ENCODE results near the gene MYOM1. TPM values are rescaled to one million over a fixed set of nuclear protein-coding genes. Genes with fewer than 3 reads are reported as not detected.

Gene MYOM1
- total RNA-seq, 2 donors from 2014 or later: 1.8 to 1.9 TPM

DNA sequence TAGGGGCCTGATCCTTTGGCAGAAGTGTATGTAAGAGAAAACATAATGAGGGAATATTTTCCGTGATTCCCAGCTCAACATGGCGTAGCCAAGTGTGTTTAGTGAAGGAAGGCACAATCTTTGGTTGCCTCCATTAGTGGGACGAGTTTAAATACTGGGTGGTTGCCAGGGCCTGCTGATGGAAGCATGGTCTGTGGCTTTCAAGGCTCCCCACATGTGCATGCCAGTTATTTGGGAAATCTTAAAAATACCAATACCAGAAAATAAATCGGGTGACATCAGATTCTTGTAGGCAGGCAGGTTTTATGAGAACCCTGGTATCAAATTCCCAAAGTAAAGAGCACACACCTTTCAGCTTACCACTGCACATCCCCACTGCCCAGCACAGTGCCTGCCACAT lies 35.0 kb upstream of the MYOM1 start:
- H3K36me3 Mint-ChIP-seq: peaks cover 38 to 61% of the 10 kb centered on the region in 2 donors
- no peaks in the 10 kb centered on the region for H3K9me3 Mint-ChIP-seq
- no peak for DNase-seq (ENCODE audit: low spot score in 2 of 2)
- ATAC-seq: no peak
- H3K27ac Mint-ChIP-seq: peak overlapping the region in 1 of 2 donors; percentile 17

DNA sequence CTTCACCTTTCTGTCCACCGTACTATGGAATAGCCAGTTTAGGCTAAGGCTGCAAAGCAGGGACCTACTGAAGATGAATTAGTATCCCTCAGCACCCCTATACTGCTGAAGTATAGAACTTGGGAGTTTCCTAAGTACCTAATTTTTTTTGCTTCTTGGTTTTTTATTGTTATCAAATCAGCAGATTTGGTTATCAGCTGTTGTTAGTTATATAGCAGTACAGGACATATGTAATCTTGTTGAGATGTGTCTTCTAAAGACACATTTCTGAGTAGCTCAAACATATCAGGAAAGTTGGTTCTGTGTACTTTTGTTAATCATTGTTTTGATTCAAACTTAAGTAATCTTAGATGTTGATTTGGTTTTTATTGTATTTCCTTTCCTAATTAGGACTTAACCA lies 33.1 kb upstream of the MYOM1 start:
- Mint-ChIP-seq H3K9me3 (no peaks in the 10 kb centered on the region), H3K36me3 (peaks cover 50 to 73% of the 10 kb centered on the region in 2 donors), H3K27ac (no peak overlapping the region)
- ATAC-seq (no peak), DNase-seq (ENCODE audit: low spot score in 2 of 2) (no peak)

DNA sequence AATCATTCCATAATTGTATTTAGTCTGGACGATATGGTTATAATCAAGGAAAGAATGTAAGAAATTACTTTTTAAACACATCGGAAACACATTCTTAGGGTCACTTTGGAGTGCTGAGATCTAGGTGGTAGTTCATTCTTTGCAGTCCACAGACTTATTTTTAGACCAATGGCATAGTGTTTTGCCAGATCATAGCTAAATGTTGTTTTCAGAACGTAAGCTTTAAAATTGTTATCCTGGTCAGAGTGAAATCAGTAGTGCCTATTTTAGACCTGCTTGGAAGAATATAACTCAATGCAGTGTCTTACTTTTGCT lies 32.2 kb upstream of the MYOM1 start:
- DNase-seq (ENCODE audit: low spot score in 2 of 2): no peak
- H3K27ac Mint-ChIP-seq: no peak overlapping the region
- no peaks in the 10 kb centered on the region for H3K9me3 Mint-ChIP-seq
- ATAC-seq: no peak
- peaks cover 48 to 64% of the 10 kb centered on the region in 2 donors for H3K36me3 Mint-ChIP-seq

DNA sequence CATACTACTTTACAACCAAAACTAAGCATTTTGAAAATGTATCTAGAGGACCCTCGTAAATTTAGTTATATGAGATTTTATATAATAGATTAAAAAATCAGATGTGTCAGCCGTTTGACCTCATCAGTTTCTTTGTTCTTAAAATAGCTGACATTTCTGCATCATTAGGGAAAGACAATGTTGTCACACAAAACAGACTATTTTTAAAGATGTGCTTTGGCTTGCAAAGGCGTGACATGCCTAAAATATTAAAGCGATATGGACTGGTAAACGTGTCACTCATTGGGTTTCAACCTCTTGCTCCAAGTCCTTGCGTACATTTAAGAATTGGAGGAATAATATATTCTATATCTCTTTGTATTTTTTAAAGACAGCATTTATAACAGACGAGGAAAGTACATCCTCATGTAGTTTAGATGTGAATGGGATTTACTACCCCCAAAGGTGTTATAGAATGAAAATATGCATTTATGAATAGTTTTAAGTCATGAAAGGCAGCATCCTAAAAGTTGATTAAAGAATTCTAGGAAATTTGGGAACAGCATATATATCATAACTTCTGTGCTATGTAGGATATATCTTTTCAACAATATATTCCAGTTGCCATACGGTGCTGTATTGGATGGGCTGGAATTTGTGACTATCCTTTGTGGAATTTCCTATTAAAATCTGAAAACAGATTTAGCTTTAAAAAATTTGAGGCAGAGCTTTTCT lies 31.6 kb upstream of the MYOM1 start:
- DNase-seq (ENCODE audit: low spot score in 2 of 2) (no peak), ATAC-seq (no peak)
- Mint-ChIP-seq H3K27ac (peak overlapping the region in 1 of 2 donors; percentile 22), H3K36me3 (peaks cover 53 to 59% of the 10 kb centered on the region in 2 donors), H3K9me3 (no peaks in the 10 kb centered on the region)

DNA sequence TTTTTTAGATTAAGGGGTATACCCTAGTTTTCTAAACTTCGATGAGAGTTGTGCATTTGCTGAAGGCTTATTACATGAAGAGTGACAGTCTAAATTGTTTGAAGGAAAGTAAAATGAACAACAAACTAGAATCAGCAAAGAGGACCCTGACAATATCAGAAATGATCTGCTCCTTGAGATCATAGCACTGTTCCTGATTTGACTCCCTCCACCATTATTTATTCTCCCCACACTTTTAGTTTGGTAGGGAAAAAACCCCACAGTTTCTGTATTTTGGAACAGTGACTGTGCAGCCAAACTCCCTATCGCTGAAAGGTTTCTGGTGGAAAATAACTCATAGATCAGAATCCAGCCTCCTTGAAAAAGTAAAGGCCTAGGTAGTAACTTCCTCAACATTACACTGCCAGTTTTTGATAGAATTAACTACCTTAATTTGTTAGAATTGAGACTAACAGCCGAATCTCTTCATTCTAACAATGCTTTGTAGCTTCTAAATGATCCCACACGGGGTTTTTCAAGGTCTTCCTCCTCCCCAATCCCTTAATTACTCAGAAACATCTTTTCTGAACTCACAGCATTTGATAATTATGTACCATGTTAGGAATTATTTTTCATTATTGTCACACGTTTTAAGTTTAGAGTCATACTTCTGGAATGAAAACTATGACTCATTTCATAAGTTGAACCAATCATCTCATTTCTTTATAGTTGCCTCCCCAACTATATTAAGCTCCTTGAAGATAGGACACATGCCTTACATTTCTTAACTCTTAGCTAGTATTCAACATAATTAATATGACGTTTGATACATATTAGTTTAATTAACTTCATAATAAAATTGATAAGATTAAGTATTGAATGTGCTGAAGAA lies 30.7 kb upstream of the MYOM1 start:
- no peaks in the 10 kb centered on the region for H3K9me3 Mint-ChIP-seq
- H3K36me3 Mint-ChIP-seq: peaks cover 50 to 59% of the 10 kb centered on the region in 2 donors
- H3K27ac Mint-ChIP-seq: peak overlapping the region; percentile 93 to 98
- DNase-seq (ENCODE audit: low spot score in 2 of 2) (no peak), ATAC-seq (peak in 1 of 2 donors; percentile 7)

DNA sequence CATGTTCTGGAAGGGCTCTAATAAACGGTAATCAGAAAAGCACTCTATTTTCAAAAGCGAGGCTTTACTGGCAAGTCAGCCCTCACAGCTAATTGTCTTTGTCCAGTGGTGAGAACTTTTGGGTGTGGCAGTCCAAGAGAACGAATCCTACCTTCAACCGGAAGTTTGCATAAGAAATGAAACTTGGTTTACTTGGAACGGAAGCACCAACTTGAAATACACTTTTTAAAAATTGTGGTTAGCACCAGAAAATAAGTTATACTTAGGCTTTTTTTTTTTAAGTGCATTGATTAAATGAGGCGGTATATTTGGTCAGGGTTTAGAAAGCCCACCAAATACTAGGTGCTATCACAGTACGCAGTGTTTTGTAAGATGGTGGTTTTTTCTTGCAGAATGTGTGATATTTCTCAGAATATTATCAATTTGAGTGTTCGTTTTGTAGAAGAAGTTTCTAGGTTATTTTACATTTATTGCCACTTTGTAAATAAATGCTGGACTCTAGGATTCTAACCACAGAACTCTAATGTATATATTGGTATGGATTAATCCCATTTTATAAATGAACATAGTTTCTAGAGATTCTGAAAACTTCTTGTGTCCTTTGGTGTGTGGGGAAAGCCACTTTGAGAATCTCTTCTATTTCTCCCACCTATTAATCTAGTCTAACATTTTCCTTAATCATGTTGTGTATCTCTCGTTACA lies 29.0 kb upstream of the MYOM1 start:
- no peak for ATAC-seq
- Mint-ChIP-seq H3K27ac (peak overlapping the region; percentile 95 to 98), H3K36me3 (peaks cover 39 to 54% of the 10 kb centered on the region in 2 donors), H3K9me3 (no peaks in the 10 kb centered on the region)
- no peak for DNase-seq (ENCODE audit: low spot score in 2 of 2)

DNA sequence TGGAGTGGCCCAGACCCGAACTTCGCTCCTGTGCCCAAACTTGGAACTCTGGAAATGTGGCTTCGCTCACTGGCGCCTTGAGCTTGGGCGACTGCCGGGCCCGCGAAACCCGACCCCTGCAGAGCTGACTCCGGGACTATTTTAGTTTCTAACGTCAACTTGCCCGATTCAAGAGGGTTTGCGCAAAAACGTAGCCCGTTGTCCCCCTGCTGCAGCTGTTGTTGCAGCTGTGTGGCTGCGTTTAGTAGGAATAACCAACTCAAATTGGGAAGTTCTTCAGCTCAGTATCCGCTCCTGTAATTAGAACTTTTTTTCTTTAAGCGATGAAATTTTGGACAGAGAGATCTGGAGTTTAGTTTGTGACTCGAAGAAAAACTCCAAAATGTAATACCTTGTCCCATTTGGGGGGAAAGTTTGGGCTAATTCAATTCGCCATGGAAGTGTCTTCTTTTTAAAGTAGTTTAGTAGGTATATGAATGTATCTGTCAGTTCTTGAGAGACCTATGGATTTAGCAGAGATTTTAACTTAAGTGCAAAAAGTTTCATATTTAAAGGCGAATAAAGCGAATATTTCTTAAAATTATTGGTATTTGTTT lies 28.4 kb upstream of the MYOM1 start:
- Mint-ChIP-seq H3K36me3 (peaks cover 33 to 50% of the 10 kb centered on the region in 2 donors), H3K9me3 (no peaks in the 10 kb centered on the region), H3K27ac (peak overlapping the region; percentile 95 to 98)
- ATAC-seq (no peak), DNase-seq (ENCODE audit: low spot score in 2 of 2) (no peak)

DNA sequence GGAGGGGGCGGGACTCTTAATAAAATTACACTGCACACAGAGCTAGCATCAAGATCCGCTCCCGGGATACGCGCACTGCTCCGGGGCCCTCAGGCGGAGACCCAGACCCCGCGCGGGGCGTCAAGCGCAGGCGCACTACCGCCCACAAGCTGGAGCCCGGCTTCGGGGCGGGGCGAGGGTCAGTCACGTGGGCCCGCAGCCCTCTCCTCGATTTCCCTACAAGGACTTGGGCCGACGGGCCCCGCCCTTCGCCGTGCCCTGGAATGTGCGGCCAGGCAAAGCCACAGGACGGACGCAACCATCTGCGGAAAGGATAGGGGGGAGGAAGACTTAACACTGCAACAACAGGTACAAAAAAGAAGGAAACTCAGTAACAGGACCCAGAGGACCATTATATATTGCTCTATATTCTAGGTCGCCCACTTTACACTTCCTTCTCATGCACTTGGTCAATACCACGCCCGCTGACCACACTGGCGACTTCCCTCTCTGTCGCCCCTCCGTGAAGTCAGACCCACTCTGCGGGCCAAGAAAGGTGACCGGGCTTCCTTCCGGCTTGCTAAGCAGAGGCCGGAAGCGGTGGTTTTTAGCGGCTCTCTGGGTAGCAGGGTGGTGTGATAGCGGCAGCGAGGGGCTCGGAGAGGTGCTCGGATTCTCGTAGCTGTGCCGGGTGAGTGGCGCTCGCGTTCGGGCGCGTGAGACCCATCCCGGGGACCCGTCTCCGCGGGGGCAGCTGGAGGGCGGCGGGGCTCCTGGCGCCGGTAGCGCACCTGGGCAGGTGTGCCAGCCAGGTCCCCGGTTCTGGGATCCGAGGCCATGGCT lies 27.7 kb upstream of the MYOM1 start, which contains the start of gene MYL12A:
Gene MYL12A, plus strand, starts transcription at position 562 of the 822 bp plus-strand sequence. CDS start 5,447 bp downstream, outside the sequence.
- DNase-seq (ENCODE audit: low spot score in 2 of 2) (peak; percentile 97 to 99), ATAC-seq (peak; percentile 83 to 84)
- Mint-ChIP-seq H3K27ac (peak within 1 kb of the TSS; percentile 98 to 99), H3K36me3 (peaks cover 30 to 46% of the 10 kb centered on the region in 2 donors), H3K9me3 (peaks cover 0 to under 1% of the 10 kb centered on the region in 2 donors)

DNA sequence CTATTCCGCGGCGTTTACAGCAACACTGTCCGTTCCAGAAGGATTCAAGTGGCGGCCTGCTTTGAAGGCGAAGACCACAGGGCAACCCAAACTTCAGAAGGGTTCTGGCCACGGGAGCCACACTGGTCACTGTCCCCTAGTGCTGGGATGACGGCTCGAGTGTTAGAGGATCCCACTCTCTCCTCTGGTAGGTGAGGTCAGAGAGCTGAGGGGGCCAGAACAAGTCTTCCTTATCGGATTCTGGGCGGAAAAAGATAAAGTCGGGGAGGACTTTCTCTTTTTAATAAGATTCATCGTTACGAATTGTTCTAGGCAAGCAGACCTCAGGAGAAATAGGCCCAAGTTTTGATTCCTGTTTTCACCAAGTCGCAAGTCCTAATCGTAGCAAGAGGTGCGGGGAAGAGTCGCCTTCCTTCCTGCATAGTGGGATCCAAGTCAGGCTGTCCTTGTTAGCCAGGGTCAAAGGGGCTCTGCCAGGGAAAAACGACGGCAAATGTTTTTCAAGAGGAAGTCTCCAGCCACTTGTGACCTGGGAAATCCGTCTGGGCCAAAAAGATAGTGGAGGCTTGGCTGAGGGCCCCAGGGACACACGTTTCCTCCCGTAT lies 27.0 kb upstream of the MYOM1 start:
- ATAC-seq: peak in 1 of 2 donors; percentile 13
- Mint-ChIP-seq H3K9me3 (peaks cover 0 to 7% of the 10 kb centered on the region in 2 donors), H3K36me3 (peaks cover 38 to 54% of the 10 kb centered on the region in 2 donors), H3K27ac (peak overlapping the region; percentile 98 to 99)
- peak; percentile 35 to 62 for DNase-seq (ENCODE audit: low spot score in 2 of 2)

DNA sequence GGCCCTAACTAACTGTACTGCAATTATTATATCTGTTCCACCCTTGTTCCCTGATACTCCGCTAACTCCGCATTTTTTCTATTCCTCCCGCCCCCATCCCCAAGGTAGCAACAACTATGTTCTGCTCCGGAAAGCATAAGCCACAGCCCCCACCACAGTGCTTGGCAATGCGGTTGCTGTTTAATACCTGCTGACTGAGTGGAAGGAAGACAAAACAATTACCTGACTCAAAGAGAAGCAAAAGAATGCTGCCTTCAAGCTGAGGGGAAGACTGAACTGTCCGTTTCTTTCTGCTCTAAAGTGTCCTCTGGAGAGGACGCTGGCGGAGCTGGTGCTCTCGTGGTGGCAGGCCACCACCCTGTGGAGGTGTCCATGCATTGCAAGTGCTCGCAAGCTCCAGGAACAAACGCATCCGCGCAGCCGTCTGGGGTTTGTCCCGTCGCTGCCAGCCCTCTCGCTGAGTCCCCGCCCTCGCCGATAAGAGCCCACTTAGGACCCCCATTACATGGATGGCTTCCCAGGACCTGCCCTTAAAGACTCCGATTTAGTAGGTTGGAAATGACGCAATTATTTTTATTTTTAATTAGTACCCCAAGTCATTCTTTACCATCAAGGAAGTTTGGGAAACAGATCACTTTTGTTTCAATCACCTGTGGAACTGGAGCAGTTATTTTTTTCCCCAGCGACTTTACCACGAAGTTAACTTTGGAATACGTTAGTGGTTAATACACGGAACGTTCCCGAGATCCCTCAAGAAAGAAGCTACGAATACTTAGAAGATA lies 26.3 kb upstream of the MYOM1 start:
- Mint-ChIP-seq H3K9me3 (peaks cover 0 to 8% of the 10 kb centered on the region in 2 donors), H3K27ac (peak overlapping the region; percentile 98 to 99), H3K36me3 (peaks cover 43 to 58% of the 10 kb centered on the region in 2 donors)
- peak; percentile 79 to 84 for DNase-seq (ENCODE audit: low spot score in 2 of 2)
- ATAC-seq: peak; percentile 60

DNA sequence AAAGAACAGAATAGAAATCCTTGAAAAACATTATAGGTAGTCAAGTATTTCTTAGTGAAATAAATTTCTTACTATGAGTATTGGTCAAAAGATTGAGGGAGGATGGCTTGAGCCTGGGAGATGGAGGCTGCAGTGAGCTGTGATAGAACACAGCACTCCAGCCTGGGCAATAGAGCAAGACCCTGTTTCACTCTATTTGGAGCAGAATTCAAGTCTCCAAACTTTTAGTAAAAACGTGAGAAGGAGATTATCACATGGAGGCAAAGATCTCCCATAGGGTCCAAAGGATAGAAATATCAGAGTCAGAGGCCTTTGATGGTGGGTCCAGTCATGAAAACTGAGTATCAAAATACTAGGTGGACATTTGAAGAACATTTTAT lies 25.4 kb upstream of the MYOM1 start:
- H3K36me3 Mint-ChIP-seq: peaks cover 45 to 57% of the 10 kb centered on the region in 2 donors
- peak overlapping the region in 1 of 2 donors; percentile 98 for H3K27ac Mint-ChIP-seq
- ATAC-seq: no peak
- peaks cover 0 to 16% of the 10 kb centered on the region in 2 donors for H3K9me3 Mint-ChIP-seq
- DNase-seq (ENCODE audit: low spot score in 2 of 2): no peak

DNA sequence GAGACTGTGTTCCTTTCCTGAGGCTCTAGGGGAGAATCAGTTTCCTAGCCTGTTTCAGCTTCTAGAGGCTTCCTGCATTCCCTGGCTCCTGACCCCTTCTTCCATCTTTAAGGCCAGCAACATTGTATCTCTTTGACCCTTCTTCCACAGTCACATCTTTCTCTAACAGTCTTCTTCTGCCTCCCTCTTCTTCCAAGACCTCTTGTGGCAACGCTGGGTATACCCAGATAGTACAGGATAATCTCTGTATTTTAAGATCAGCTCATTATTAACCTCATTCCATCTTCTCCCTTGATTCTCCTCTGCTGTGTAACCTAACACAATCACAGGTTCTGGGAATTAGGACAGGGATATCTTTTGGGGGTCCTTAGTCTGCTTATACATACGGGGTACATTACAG lies 19.0 kb upstream of the MYOM1 start:
- peaks cover 18 to 23% of the 10 kb centered on the region in 2 donors for H3K36me3 Mint-ChIP-seq
- peaks cover 0 to 16% of the 10 kb centered on the region in 2 donors for H3K9me3 Mint-ChIP-seq
- no peak for ATAC-seq
- H3K27ac Mint-ChIP-seq: no peak overlapping the region
- no peak for DNase-seq (ENCODE audit: low spot score in 2 of 2)

DNA sequence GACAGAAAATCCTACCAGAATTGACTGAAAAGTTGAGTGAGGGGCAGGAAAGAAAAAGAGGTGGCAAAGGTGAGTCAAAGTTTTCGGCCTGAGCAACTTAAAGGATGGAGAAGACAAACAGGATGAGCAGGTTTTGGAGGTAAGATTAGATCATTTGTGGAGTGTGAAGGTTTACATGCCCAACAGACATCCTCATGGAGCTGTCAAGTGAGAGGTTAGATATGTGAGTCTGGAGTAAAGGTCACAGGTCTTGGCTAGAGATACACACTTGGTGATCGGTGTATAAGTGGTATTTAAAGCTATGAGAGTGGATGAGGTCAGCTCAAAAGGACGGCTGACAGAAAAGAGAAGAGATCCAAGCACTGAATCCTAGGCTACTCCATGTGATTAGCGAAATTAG lies 16.7 kb upstream of the MYOM1 start:
- no peak for DNase-seq (ENCODE audit: low spot score in 2 of 2)
- no peak overlapping the region for H3K27ac Mint-ChIP-seq
- peaks cover 0 to 8% of the 10 kb centered on the region in 2 donors for H3K9me3 Mint-ChIP-seq
- peaks cover 8 to 12% of the 10 kb centered on the region in 2 donors for H3K36me3 Mint-ChIP-seq
- ATAC-seq: peak in 1 of 2 donors; percentile 24

DNA sequence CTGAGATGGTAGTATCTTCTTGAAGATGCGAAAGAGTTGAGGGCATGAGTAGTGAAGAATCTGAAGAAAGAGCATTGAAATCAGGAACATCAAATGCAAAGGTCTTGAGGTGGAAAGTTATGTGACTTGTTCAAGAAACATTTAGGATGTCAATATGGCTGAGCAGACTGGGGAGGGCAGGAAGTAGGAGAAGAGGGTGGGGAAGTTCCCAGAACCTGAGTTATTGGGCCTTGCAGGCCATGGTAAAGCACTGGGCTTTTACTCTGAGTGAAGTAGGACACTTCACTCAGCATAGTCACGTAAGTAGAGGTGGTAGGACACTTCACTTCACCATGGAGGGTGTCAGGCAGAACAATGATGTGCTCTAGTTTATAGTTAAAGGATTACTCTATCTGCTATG lies 16.1 kb upstream of the MYOM1 start:
- DNase-seq (ENCODE audit: low spot score in 2 of 2): no peak
- peaks cover 0 to 6% of the 10 kb centered on the region in 2 donors for H3K9me3 Mint-ChIP-seq
- H3K36me3 Mint-ChIP-seq: peaks cover 5 to 7% of the 10 kb centered on the region in 2 donors
- H3K27ac Mint-ChIP-seq: no peak overlapping the region
- peak in 1 of 2 donors; percentile 60 for ATAC-seq

DNA sequence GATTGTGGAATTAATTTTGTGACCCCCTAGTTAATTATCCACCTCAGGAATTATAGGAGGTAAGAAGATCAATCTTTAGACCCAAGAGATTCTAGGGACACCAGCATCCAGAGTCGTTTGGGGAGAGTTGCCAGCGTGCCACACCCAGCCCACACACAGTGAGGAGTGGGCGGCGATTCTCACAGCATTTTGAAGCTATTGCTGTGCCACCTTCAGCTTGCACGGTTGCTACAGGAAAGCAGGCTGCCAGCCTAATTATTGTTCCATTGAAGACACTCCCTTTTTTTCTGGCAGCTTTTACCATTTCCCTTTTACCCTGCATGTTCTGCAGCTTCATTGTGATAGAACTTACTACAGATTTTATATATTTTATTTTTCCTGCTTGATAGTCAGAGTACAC lies 14.7 kb upstream of the MYOM1 start:
- DNase-seq (ENCODE audit: low spot score in 2 of 2) (no peak), ATAC-seq (peak in 1 of 2 donors; percentile 38)
- Mint-ChIP-seq H3K9me3 (no peaks in the 10 kb centered on the region), H3K27ac (no peak overlapping the region), H3K36me3 (no peaks in the 10 kb centered on the region)

Data from activated naive CD4-positive, alpha-beta T cell treated with anti-CD3 and anti-CD28 coated beads, Interleukin-2, amount 50 U/mL, for 72 hours (primary cell).